C4-2B (cell line): ENCODE measurements around the gene LSAMP.
"Not testable (repeated sequence)": the region's sequence is repeated elsewhere in the genome, so short reads cannot be mapped to it uniquely, and the experiment has no call there.

ENCODE experiments used
- H3K27ac ChIP-seq: fragments of 450-650 bp; 2 replicates; pipeline ENCODE4 v1.5.1; 2017
- CTCF ChIP-seq: fragments of 450-650 bp; conservative IDR thresholded peaks from 2 replicates; pipeline ENCODE4 v1.5.1; 2017; ENCODE audit warnings: mild to moderate bottlenecking
- ZFX ChIP-seq: fragments of 450-650 bp; IDR thresholded peaks from 2 replicates; pipeline ENCODE4 v1.6.1; 2017

The LSAMP gene

DNA sequence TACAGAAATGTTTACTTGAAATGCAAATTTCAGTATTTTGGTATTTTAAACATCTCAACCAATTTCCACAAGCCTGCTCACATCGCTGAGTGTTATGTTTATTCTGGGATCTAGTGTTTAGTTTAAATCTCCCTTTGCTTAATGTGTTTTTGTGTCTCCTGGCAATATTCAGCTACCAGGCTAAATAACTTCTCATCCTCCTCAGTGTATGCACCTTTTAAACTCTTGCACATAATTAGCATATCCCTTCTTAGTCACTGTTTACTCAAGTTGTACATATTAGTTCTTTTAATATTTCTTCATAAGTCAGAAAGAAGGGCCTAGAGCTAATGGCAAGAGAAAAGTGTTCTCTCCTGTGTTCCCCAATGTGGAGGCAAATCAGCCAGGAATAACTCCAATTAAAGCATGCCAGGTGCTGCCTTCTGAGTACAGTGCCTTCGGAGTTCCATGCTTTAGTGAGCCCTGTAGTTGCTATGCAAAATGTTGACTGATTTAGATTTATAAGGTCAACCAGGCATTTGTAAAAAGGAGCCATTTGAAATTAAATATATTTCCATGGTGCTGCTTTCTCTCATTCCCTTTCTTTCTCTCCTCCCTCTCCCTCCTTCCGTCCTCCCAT is 587.7 kb downstream of the LSAMP start:
- TF ChIP-seq ZFX, result no peak
- TF ChIP-seq CTCF, result no peak
- no peak overlapping the region for H3K27ac ChIP-seq

DNA sequence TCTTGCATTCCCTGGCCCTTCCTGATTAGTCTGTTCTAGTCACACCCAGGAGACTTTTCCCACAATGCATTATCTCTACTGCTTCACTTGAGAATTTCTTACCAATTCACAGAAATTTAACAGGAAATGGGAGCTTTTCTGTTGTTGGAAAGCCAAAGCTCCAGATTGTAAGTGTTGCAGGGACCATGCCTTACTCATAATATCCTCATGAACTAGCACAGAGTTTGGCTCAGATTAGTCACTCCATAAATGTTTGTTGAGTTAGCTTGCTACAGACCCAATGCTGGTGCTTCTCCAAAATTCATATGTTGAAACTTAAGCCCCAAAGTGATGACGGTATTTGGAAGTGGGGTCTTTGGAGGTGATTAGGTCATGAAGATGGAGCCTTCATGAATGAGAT is 589.4 kb downstream of the LSAMP start:
- TF ChIP-seq ZFX (no peak), CTCF (no peak)
- H3K27ac ChIP-seq, result no peak overlapping the region

- TF ChIP-seq ZFX, result no peak
- no peak for TF ChIP-seq CTCF
- H3K27ac ChIP-seq, result no peak overlapping the region
Measured at GRCh38 chr3:115853104-115853503, 592.2 kb downstream of the LSAMP start.

GRCh38 chr3:115852278-115852677 is 593.0 kb downstream of the LSAMP start:
- TF ChIP-seq ZFX (no peak), CTCF (no peak)
- no peak overlapping the region for H3K27ac ChIP-seq

GRCh38 chr3:115851571-115851970 is 593.7 kb downstream of the LSAMP start:
- no peak overlapping the region for H3K27ac ChIP-seq
- no peak for TF ChIP-seq ZFX
- no peak for TF ChIP-seq CTCF

DNA sequence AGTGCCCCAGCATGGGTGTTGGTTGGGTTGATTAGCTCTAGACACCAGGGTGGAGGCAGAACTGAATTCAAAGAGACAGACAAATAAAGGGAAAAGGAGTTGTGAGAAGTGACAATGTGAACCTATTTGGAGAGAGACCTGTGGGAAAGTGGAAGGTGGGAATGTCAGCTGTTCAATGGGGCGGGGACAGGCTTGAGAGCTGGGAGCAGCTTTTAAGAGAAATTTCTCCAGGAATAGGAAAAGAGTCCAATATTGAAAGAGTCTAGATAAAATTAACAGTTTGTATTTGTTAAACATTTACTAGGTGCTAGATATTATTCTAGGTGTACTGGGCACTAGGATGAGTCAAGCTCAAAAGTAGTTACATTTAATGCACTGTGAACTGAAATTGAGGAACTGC is 596.6 kb downstream of the LSAMP start:
- H3K27ac ChIP-seq, result no peak overlapping the region
- TF ChIP-seq CTCF (no peak), ZFX (no peak)

DNA sequence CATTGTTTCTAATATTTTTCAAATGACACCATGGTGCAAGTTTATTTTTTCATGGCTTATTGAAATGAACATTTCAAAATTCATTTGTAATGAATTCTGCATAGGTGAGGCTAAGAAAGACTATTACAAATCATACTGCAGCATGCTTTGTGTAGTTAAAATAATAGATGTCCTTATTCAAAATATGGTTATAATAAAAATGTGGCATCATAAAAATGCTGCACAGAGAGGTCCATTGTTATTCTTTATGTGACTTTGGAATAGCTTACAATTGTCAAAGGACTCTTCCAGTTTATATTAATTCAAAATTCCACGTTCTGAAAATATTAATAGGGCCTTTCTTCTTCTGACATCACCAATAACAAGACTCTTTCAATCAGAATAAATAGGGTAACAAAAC is 599.3 kb downstream of the LSAMP start:
- no peak for TF ChIP-seq CTCF
- TF ChIP-seq ZFX, result no peak
- no peak overlapping the region for H3K27ac ChIP-seq

- H3K27ac ChIP-seq, result not testable (repeated sequence)
Measured at GRCh38 chr3:115844729-115845128, 600.6 kb downstream of the LSAMP start.
